ENCODE data around the gene PPTC7. TPM values are rescaled to one million over a fixed set of nuclear protein-coding genes. Genes with fewer than 3 reads are reported as not detected.
"Not testable (repeated sequence)": the region's sequence is repeated elsewhere in the genome, so short reads cannot be mapped to it uniquely, and the experiment has no call there.

The PPTC7 gene
- total and polyA plus RNA-seq, 2 of the 8 experiments (the other 6 are each of a cell fraction or from before 2014, with no cell fraction given) = 8.1 to 15.9 TPM

- TF ChIP-seq CBX5 (IDR thresholded peaks at IDR 0.05; ENCODE audit: low read depth, low read length) = no peak
- TF ChIP-seq, protein P1, sequence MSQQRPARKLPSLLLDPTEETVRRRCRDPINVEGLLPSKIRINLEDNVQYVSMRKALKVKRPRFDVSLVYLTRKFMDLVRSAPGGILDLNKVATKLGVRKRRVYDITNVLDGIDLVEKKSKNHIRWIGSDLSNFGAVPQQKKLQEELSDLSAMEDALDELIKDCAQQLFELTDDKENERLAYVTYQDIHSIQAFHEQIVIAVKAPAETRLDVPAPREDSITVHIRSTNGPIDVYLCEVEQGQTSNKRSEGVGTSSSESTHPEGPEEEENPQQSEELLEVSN (IDR thresholded peaks at IDR 0.05) = no peak
- no peak for TF ChIP-seq TAF7 (optimal IDR thresholded peaks at IDR 0.05; ENCODE audit: borderline replicate concordance, low read depth, low read length)
- TF ChIP-seq RBBP5 (IDR thresholded peaks at IDR 0.05; ENCODE audit: borderline replicate concordance, low read depth, low read length) = no peak
Observed at GRCh38 chr12:110574044-110574443, 9.1 kb downstream of the PPTC7 start (continued).

DNA sequence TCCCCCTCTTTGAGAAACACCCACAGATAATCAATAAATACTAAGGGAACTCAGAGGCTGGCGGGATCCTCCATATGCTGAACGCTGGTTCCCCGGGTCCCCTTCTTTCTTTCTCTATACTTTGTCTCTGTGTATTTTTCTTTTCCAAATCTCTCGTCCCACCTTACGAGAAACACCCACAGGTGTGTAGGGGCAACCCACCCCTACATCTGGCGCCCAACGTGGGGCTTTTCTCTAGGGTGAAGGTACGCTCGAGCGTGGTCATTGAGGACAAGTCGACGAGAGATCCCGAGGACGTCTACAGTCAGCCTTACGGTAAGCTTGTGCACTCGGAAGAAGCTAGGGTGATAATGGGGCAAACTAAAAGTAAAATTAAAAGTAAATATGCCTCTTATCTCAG, 12.3 kb downstream of the PPTC7 start:
- H3K4me2 ChIP-seq (ENCODE audit: insufficient read depth in 1 of 2, low read depth in 2 of 2, low read length in 2 of 2); CTCF ChIA-PET (ENCODE audit: partially characterized antibody); H2AK5ac ChIP-seq (ENCODE audit: low read depth, low read length); H2BK5ac ChIP-seq (ENCODE audit: low read depth, low read length); FAIRE-seq; H3K79me1 ChIP-seq (ENCODE audit: low read depth, low read length); H3K14ac ChIP-seq (ENCODE audit: insufficient read length); H3K4ac ChIP-seq (replicated peaks; ENCODE audit: insufficient read length, low read depth, low read length); H2BK12ac ChIP-seq (ENCODE audit: low read depth, low read length); H3K23me2 ChIP-seq (ENCODE audit: low read depth, low read length); H2BK120ac ChIP-seq (replicated peaks; ENCODE audit: low read depth, low read length); H4K5ac ChIP-seq (ENCODE audit: insufficient read length, low read depth, low read length); H2BK15ac ChIP-seq (ENCODE audit: low read length); H3K4me1 ChIP-seq (replicated peaks in 1 of 4; ENCODE audit: control insufficient read depth in 3 of 4, insufficient read depth in 4 of 4, low read length in 3 of 4); H4K20me1 ChIP-seq (replicated peaks in 1 of 2; ENCODE audit: control insufficient read depth in 1 of 2, insufficient read depth in 2 of 2, low read length in 2 of 2); H2BK20ac ChIP-seq (ENCODE audit: low read length); H3K4me3 ChIP-seq (ENCODE audit: extremely low read depth in 1 of 4, insufficient read depth in 2 of 4, low read depth in 3 of 4, low read length in 4 of 4); H3K27ac ChIP-seq (ENCODE audit: low read depth, low read length); H4K91ac ChIP-seq (replicated peaks; ENCODE audit: insufficient read length, low read length); H2AFZ ChIP-seq (ENCODE audit: low read length); H3K56ac ChIP-seq (replicated peaks; ENCODE audit: insufficient read length, low read depth, low read length); H3K36me3 ChIP-seq (ENCODE audit: control insufficient read depth in 2 of 4, insufficient read depth in 4 of 4, low read length in 3 of 4); H3K18ac ChIP-seq (ENCODE audit: extremely low read depth, low read length); H4K8ac ChIP-seq (ENCODE audit: extremely low read depth, insufficient read depth, low read length); H3K27me3 ChIP-seq (replicated peaks in 1 of 4; ENCODE audit: control insufficient read depth in 3 of 4, extremely low read depth in 1 of 4, insufficient read depth in 3 of 4, low read length in 3 of 4); DNase-seq (ENCODE audit: low read depth in 1 of 2, low spot score in 2 of 2); POLR2A ChIA-PET (ENCODE audit: partially characterized antibody); H3K9ac ChIP-seq (replicated peaks in 1 of 4; ENCODE audit: extremely low read depth in 1 of 4, low read depth in 3 of 4, low read length in 3 of 4); H3K23ac ChIP-seq (ENCODE audit: insufficient read length): not testable (repeated sequence)
- peaks cover 3 to 72% of the 10 kb centered on the region in 2 experiments; a peak in 3 of 4 replicates for H3K79me2 ChIP-seq (ENCODE audit: control insufficient read depth in 1 of 2, insufficient read depth in 2 of 2, low read length in 2 of 2)
- peaks cover 9 to 26% of the 10 kb centered on the region in 2 experiments for H3K9me3 ChIP-seq (ENCODE audit: insufficient read depth in 2 of 2, low read depth in 1 of 2, low read length in 1 of 2)
- WGBS, 2 experiments (ENCODE audit: extremely low coverage in 1 of 2, insufficient coverage in 1 of 2, insufficient read length in 1 of 2, insufficient replicate concordance in 2 of 2, low coverage in 1 of 2, low lambda C conversion rate in 2 of 2, missing lambda C conversion rate in 1 of 2) = 97% methylated on average over 16 of the region's 16 CpGs; no CpG with 5 or more reads in 1 of the 2 experiments
